ENCODE measurements around the gene WNT5B.

The WNT5B gene

GRCh38 chr12:1646569-1647284 lies 17.7 kb downstream of the WNT5B start:
- Histone ChIP-seq H3K4me3 (ENCODE audit: low read depth, low read length) (no peak overlapping the region), H3K36me3 (no peaks in the 10 kb centered on the region), H3K27ac (no peak overlapping the region), H3K9me3 (ENCODE audit: severe bottlenecking) (no peaks in the 10 kb centered on the region), H3K27me3 (ENCODE audit: insufficient read depth, low read depth, severe bottlenecking) (no peaks in the 10 kb centered on the region)
- no peak for TF ChIP-seq CTCF (IDR thresholded peaks at IDR 0.05; ENCODE audit: low read depth, low read length)
- DNase-seq = no peak

- Histone ChIP-seq H3K27ac (no peak overlapping the region), H3K9me3 (ENCODE audit: severe bottlenecking) (no peaks in the 10 kb centered on the region), H3K27me3 (ENCODE audit: insufficient read depth, low read depth, severe bottlenecking) (no peaks in the 10 kb centered on the region), H3K4me3 (ENCODE audit: low read depth, low read length) (no peak overlapping the region), H3K36me3 (no peaks in the 10 kb centered on the region)
- no peak for DNase-seq
- TF ChIP-seq CTCF (IDR thresholded peaks at IDR 0.05; ENCODE audit: low read depth, low read length) = no peak
Measured at GRCh38 chr12:1647285-1647669, 18.2 kb downstream of the WNT5B start.

- no peaks in the 10 kb centered on the region for H3K27me3 ChIP-seq (ENCODE audit: insufficient read depth, low read depth, severe bottlenecking)
- TF ChIP-seq CTCF (IDR thresholded peaks at IDR 0.05; ENCODE audit: low read depth, low read length) = no peak
- H3K4me3 ChIP-seq (ENCODE audit: low read depth, low read length) = no peak overlapping the region
- H3K36me3 ChIP-seq = no peaks in the 10 kb centered on the region
- no peak overlapping the region for H3K27ac ChIP-seq
- no peak for DNase-seq
- no peaks in the 10 kb centered on the region for H3K9me3 ChIP-seq (ENCODE audit: severe bottlenecking)
Measured at GRCh38 chr12:1650260-1650977, 21.4 kb downstream of the WNT5B start.

- H3K4me3 ChIP-seq (ENCODE audit: low read depth, low read length) = no peak overlapping the region
- H3K36me3 ChIP-seq = no peaks in the 10 kb centered on the region
- no peaks in the 10 kb centered on the region for H3K9me3 ChIP-seq (ENCODE audit: severe bottlenecking)
- no peak overlapping the region for H3K27ac ChIP-seq
- no peaks in the 10 kb centered on the region for H3K27me3 ChIP-seq (ENCODE audit: insufficient read depth, low read depth, severe bottlenecking)
- no peak for DNase-seq
- TF ChIP-seq CTCF (IDR thresholded peaks at IDR 0.05; ENCODE audit: low read depth, low read length) = no peak
Measured at GRCh38 chr12:1650978-1651361, 21.9 kb downstream of the WNT5B start.

GRCh38 chr12:1651946-1652345 lies 22.9 kb downstream of the WNT5B start:
- Histone ChIP-seq H3K36me3 (no peaks in the 10 kb centered on the region), H3K4me3 (ENCODE audit: low read depth, low read length) (no peak overlapping the region), H3K27ac (no peak overlapping the region), H3K9me3 (ENCODE audit: severe bottlenecking) (no peaks in the 10 kb centered on the region), H3K27me3 (ENCODE audit: insufficient read depth, low read depth, severe bottlenecking) (no peaks in the 10 kb centered on the region)
- TF ChIP-seq CTCF (IDR thresholded peaks at IDR 0.05; ENCODE audit: low read depth, low read length) = no peak
- DNase-seq = no peak

Measured in WERI-Rb-1 (cell line).